ENCODE data around the gene SH2D5.

The SH2D5 gene

GRCh38 chr1:20715406-20715805, 17.1 kb downstream of the SH2D5 start:
- FAIRE-seq (no peak), DNase-seq (ENCODE audit: low spot score) (no peak)

DNA sequence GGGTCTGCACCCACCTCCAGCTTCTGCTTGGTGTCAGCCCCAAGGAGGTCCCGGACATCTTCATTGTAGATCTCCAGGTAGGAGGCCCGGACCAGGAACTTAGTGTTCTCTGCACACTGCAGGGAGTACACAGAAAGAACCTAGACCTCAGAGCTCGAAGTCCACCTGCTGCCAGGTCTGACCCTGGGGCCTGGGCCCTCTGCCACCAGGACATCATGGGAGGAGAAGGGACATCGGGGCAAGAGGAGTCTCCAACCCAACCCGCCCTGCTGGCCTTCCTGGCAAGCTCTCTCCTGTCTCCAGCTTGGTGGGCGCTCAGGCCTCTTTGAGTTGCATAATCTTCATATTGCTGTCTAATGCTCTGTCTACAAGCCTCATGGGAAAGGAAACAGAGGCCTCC, 19.1 kb downstream of the SH2D5 start:
- FAIRE-seq, result no peak
- DNase-seq (ENCODE audit: low spot score), result no peak

- FAIRE-seq (no peak), DNase-seq (ENCODE audit: low spot score) (no peak)
Observed at GRCh38 chr1:20712215-20712577, 20.3 kb downstream of the SH2D5 start.

- DNase-seq (ENCODE audit: low spot score) (no peak), FAIRE-seq (no peak)
Observed at GRCh38 chr1:20711285-20712214, 21.0 kb downstream of the SH2D5 start.

- no peak for FAIRE-seq
- no peak for DNase-seq (ENCODE audit: low spot score)
Observed at GRCh38 chr1:20710469-20711284, 21.8 kb downstream of the SH2D5 start.

- DNase-seq (ENCODE audit: low spot score), result no peak
Observed at GRCh38 chr1:20709868-20710267, 22.6 kb downstream of the SH2D5 start.

GRCh38 chr1:20708891-20709290, 23.6 kb downstream of the SH2D5 start:
- DNase-seq (ENCODE audit: low spot score) (no peak), FAIRE-seq (no peak)

More at GRCh38 chr1:20709868-20710267, 22.6 kb downstream of the SH2D5 start:
- no peak for FAIRE-seq

- no peak for FAIRE-seq
- DNase-seq (ENCODE audit: low spot score), result no peak
Observed at GRCh38 chr1:20708057-20708456, 24.4 kb downstream of the SH2D5 start.

- DNase-seq (ENCODE audit: low spot score) (no peak), FAIRE-seq (no peak)
Observed at GRCh38 chr1:20706841-20707240, 25.7 kb downstream of the SH2D5 start.

GRCh38 chr1:20705203-20705755, 27.2 kb downstream of the SH2D5 start:
- FAIRE-seq, result no peak
- no peak for DNase-seq (ENCODE audit: low spot score)

DNA sequence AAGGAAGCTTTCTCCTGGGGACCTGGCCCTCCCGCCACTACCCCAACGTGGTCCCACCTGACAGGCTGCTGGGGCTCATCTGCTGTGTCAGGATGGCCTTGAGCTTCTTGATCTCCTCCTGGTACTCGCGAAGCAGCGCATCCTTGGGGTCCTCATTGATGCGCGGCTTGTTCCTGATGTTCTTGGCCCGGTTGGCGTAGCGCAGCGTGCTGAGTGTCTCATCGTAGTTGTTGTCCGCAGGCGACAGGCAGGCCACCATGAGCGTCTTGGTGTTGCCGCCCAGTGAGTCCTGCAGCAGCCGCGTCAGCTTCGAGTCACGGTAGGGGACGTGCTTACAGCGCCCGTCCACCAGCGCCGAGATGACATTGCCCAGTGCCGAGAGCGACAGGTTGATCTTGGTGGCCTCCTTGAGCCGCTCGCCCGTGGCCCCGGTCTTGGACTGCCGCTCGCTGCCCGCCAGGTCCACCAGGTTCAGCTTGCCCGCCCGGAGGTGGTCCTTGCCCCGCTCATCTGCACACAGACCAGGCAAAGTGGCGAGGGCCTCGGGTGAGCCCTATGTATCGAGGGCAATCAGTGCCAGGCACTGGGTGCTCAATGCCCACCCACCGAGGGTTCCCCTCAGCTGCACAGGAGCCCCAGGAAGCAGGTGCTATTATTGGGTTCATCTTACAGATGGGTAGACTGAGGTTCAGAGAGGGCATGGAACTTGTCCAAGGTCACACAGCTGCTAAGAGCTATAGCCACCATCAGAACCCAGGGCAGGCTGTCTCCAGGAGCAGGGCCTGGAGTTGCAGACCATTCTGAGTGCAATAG, 27.9 kb downstream of the SH2D5 start:
- no peak for DNase-seq (ENCODE audit: low spot score)
- no peak for FAIRE-seq

GRCh38 chr1:20703124-20703756, 29.3 kb downstream of the SH2D5 start:
- FAIRE-seq, result no peak
- no peak for DNase-seq (ENCODE audit: low spot score)

GRCh38 chr1:20702416-20702815, 30.1 kb downstream of the SH2D5 start:
- FAIRE-seq, result no peak
- DNase-seq (ENCODE audit: low spot score), result no peak

- no peak for DNase-seq (ENCODE audit: low spot score)
- no peak for FAIRE-seq
Observed at GRCh38 chr1:20701847-20702246, 30.7 kb downstream of the SH2D5 start.

- DNase-seq (ENCODE audit: low spot score) (no peak), FAIRE-seq (no peak)
Observed at GRCh38 chr1:20701446-20701845, 31.1 kb downstream of the SH2D5 start.

DNA sequence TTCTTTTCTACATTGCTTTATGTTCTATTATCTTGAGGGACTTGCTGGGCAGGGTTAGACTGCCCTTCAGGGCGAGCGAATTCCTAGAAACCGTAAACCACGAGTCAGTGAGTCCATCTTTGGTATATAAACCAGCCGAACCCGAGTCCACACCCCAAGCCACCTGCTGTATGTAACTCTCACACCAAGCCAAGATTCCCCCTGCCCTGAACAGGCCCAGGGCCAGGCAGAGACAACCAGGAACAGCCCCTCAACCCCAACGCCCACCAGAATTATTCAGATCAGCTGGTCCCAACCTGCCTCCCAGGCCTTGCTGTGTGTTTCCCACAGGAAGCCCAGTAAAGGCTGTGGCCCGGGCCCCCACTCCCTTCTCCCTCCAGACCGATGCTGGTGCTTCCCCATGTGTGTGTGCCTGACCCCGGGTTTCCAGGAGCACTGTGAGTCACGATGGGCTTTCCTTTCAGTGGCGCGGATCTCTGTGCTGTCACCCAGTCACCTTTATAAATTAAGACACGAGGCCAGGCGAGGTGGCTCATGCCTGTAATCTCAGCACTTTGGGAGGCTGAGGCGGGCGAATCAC, 31.8 kb downstream of the SH2D5 start:
- no peak for FAIRE-seq

DNA sequence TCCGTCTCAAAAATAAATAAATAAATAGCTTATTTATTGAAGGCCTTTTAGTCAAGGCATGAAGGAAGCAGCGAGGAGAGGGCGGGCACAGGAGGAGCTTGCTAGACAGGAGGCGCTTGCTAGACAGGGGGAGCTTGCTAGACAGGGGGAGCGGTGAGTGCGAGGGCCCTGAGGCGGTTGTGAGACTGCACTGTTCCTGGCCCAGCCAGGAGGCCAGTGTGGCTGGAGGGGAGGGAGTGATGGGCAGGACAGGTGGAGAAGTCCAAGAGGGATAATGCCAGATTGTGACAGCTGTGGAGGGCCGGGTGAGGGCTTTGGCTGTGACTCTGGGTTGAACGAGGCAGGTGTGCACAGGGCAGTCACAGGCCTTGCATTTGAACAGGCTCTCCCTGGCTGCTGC, 32.9 kb downstream of the SH2D5 start:
- DNase-seq (ENCODE audit: low spot score) (no peak), FAIRE-seq (no peak)

More for the DNA sequence above, 31.8 kb downstream of the SH2D5 start:
- DNase-seq (ENCODE audit: low spot score), result no peak

- peak; percentile 34 for DNase-seq (ENCODE audit: low spot score)
- FAIRE-seq, result no peak
Observed at GRCh38 chr1:20698195-20698910, 34.1 kb downstream of the SH2D5 start.

DNA sequence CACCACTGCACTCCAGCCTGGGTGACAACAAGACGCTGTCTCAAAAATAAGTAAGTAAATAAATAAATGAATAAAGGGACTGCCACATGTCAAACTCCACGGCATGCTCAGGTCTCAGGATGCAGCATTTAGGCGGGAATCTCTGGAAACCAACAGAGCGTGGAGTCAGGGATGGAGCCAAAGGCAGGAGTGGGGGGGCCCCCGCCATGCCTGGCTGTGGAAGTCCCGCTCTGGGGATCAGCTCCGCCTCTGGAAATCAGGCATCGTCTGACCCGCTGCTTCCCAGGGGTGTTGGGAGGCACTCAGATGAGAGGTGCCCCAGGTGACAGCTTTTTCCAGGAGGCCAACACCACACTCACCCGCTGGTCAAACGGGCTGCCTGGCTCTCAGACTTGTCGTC, 34.9 kb downstream of the SH2D5 start:
- DNase-seq (ENCODE audit: low spot score) (no peak), FAIRE-seq (no peak)
